Measurements from ENCODE around the gene MYL9. TPM values are rescaled to one million over a fixed set of nuclear protein-coding genes. Genes with fewer than 3 reads are reported as not detected.

The MYL9 gene
- total and polyA plus RNA-seq, 2 donors (not counting 3 experiments of a cell fraction or from before 2014, with no cell fraction given): 41.7 to 116 TPM

GRCh38 chr20:36527331-36528125 is 13.8 kb upstream of the MYL9 start:
- Histone ChIP-seq H3K27me3 (ENCODE audit: control insufficient read depth in 2 of 2, insufficient read depth in 2 of 2, low read length in 2 of 2) (no peaks in the 10 kb centered on the region), H3K79me2 (ENCODE audit: control insufficient read depth, insufficient read depth, low read length) (no peaks in the 10 kb centered on the region), H3K9me1 (replicated peaks; ENCODE audit: control insufficient read depth, extremely low read depth, insufficient read depth, low read length) (no peaks in the 10 kb centered on the region), H4K20me1 (replicated peaks; ENCODE audit: control insufficient read depth, extremely low read depth, insufficient read depth, low read length) (no peaks in the 10 kb centered on the region), H3K4me2 (ENCODE audit: insufficient read depth, low read length) (no peak overlapping the region), H3K27ac (ENCODE audit: insufficient read depth, low read depth, low read length) (no peak overlapping the region), H3K4me1 (ENCODE audit: control insufficient read depth, extremely low read depth, insufficient read depth, low read length) (peaks cover 7% of the 10 kb centered on the region), H3K9me3 (replicated peaks; ENCODE audit: control insufficient read depth, insufficient read depth, low read length) (no peaks in the 10 kb centered on the region), H3K4me3 (replicated peaks in 1 of 3; ENCODE audit: insufficient read depth in 1 of 3, low read depth in 1 of 3, low read length in 3 of 3) (no peak overlapping the region), H3K36me3 (ENCODE audit: control insufficient read depth in 2 of 2, extremely low read depth in 1 of 2, insufficient read depth in 2 of 2, low read length in 2 of 2) (peaks cover 15 to 31% of the 10 kb centered on the region in 2 experiments), H3K9ac (replicated peaks; ENCODE audit: extremely low read depth, insufficient read depth, low read length) (no peak overlapping the region), H2AFZ (ENCODE audit: low read depth, low read length) (no peak overlapping the region)
- dilution Hi-C loops (cut with MboI; ENCODE audit: extremely low pct_ligation_motif_present, low sequenced_read_pairs) (no loop called here), intact Hi-C loops (cut with micrococcal nuclease) (no loop called here)
- TF ChIP-seq EZH2 (IDR thresholded peaks at IDR 0.05; ENCODE audit: borderline replicate concordance, low read depth, low read length, severe bottlenecking) (no peak), MAX (IDR thresholded peaks at IDR 0.05; ENCODE audit: insufficient read depth, insufficient read length) (no peak), JUN (IDR thresholded peaks at IDR 0.05; ENCODE audit: borderline replicate concordance, insufficient read depth, insufficient read length, low read depth) (no peak), MYC (IDR thresholded peaks at IDR 0.05; ENCODE audit: low read depth, low read length) (no peak), POLR2A (IDR thresholded peaks at IDR 0.05; ENCODE audit: low read depth, low read length) (no peak), FOS (IDR thresholded peaks at IDR 0.05; ENCODE audit: borderline replicate concordance, insufficient read depth, low read length) (no peak), GATA2 (IDR thresholded peaks at IDR 0.05; ENCODE audit: insufficient read depth, insufficient read length, low read depth, low read length) (no peak)
- TF ChIP-seq, protein P1, sequence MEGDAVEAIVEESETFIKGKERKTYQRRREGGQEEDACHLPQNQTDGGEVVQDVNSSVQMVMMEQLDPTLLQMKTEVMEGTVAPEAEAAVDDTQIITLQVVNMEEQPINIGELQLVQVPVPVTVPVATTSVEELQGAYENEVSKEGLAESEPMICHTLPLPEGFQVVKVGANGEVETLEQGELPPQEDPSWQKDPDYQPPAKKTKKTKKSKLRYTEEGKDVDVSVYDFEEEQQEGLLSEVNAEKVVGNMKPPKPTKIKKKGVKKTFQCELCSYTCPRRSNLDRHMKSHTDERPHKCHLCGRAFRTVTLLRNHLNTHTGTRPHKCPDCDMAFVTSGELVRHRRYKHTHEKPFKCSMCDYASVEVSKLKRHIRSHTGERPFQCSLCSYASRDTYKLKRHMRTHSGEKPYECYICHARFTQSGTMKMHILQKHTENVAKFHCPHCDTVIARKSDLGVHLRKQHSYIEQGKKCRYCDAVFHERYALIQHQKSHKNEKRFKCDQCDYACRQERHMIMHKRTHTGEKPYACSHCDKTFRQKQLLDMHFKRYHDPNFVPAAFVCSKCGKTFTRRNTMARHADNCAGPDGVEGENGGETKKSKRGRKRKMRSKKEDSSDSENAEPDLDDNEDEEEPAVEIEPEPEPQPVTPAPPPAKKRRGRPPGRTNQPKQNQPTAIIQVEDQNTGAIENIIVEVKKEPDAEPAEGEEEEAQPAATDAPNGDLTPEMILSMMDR (IDR thresholded peaks at IDR 0.05; ENCODE audit: extremely low read depth in 1 of 2, insufficient read depth in 1 of 2, low read depth in 1 of 2, low read length in 2 of 2): no peak
- DNase-seq (ENCODE audit: low read depth, low spot score) (no peak), FAIRE-seq (no peak)
- POLR2A ChIA-PET: no interaction called here
- CTCF ChIA-PET: no interaction called here
- BruUV-seq (replicated peaks): TSS peak; percentile 46
